RPMI7951 (cell line): Measurements from ENCODE around the gene AGAP1. TPM values are rescaled to one million over a fixed set of nuclear protein-coding genes. Genes with fewer than 3 reads are reported as not detected.

Source experiments
- DNase-seq: peaks from one replicate; pipeline ENCODE4 v3.0.0-alpha.2; 2012; ENCODE audit warnings: low read depth
- total RNA-seq: library from RNA; depleted of rRNA; stranded (reverse); fragments of >200 nt; shearing (Covaris generic); gene quantifications from 2 replicates; pipeline ENCODE4 v1.2.3, GENCODE V29; 2014

The AGAP1 gene
- total RNA-seq, 1 experiment from 2014 or later = 5.4 TPM

DNA sequence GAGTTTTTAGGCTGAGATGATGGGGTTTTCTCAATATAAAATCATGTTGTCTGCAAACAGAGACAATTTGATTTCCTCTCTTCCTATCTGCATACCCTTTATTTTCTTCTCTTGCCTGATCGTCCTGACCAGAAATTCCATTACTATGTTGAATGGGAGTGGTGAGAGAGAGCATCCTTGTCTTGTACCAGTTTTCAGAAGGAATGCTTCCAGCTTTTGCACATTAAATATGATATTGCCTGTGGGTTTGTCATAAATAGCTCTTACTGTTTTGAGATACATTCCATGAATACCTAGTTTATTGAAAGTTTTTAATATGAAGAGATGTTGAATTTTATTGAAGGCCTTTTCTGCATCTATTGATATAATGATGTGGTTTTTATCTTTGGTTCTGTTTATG lies 492.5 kb downstream of the AGAP1 start:
- no peak for DNase-seq

DNA sequence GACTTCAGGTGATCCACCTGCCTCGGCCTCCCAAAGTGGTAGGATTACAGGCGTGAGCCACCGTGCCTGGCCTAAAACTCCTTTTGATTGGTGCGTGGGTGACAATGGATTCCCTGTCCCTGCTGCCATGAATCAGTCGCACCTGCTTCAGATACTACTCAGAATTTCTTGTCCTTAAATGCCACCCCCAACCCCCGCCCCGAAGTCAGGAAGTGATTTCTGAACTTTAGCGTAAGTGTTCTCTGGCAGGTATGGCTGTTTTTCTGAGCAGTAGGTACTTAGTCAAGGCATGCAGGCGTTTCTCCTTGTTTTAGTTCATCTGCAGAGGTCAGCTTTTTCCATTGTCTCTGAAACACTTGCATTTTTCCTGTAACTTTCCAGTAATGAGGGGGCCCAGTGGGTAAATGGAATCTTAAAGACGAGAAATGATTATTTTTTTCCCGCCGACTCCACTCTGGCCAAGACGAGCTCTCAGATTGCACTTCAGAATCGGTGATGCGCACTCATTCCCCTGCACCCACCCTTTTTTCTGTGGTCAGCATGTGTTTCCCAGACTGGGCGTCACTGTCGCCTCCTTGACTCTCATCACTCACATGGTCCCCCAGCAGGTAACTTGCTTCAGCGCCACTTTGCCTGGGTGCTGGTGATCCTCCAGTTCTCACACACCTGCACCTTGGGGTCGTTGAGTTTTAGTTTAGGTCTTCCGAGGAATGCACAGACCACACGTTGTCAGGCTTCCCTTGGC lies 494.6 kb downstream of the AGAP1 start:
- no peak for DNase-seq

DNA sequence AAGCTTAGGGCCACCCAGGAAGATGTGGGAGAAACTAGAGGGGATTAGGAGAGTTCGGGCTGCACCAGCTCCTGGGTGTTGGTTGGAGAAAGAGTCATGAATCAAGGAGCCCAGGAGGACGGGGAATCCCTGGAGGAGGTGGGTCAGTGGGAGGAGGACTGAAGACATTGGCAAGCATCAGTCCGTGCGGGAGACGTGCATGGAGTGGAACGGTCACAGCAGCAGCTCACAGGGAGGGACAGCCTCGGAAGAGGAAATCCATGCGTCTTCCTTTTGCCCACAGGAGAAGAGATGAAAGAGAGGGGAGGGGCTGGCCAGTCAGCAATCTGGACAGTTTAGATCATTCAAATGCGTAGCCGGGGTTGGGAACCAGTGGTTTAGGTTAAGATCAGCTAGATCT lies 495.7 kb downstream of the AGAP1 start:
- DNase-seq = no peak

DNA sequence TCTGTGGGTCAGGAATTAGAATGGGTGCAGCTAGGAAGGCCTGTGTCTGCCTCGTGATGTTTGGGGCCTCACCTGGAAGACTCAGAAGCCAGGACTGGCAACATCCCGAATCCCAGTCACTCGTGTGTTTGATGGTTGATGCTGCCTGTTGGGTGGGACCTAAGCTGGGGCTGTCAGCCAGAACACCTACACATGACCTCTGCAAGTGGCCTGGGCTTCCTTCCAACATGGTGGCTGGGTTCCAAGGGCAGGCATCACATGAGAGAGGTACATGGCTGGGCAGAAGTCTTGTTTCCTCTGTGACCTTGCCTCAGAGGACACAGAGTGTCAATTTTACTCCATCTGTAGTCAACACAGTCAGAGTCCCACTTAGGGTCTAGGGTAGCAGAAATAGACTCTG lies 496.5 kb downstream of the AGAP1 start:
- DNase-seq = no peak

DNA sequence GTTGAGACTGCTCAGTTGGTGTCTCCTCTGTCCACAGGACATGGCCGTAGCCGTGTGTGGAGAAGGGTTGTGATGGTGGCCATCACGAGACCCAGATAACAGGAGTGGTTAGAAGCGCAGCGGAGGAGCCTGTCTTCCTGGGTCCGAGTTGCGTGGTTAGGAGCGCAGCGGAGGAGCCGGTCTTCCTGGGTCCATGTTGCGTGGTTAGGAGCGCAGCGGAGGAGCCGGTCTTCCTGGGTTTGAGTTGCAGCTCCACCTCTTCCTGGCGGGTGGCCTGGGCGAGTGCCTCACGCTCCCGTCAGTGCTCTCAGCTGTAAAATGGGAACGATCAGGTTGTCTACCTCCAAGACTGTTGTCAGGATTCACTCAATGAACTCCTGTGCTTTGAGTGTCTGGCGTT lies 498.2 kb downstream of the AGAP1 start:
- DNase-seq = no peak

DNA sequence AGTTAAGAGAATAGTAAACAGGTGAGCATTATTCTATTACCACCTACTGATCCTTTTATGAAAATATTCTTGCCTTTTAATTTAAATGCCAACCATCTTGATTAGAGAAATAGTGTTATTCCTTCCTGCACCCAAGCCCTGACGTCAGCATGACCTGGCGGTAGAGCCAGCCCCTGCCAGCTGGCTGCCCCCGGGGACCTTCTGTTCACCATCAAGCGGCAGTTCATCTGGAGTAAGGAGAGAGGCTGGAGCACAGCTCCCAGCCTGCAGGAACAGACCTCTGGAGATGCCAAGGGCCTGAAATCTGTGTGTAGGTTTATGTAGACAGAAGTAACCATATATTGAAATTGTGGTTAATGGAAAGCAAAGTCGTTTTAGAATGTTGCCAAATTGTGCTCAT lies 502.6 kb downstream of the AGAP1 start:
- DNase-seq = no peak

- no peak for DNase-seq
Measured at GRCh38 chr2:235999011-235999410, 505.2 kb downstream of the AGAP1 start.

GRCh38 chr2:236001166-236001828 lies 507.5 kb downstream of the AGAP1 start:
- DNase-seq = no peak

GRCh38 chr2:236001854-236002253 lies 508.0 kb downstream of the AGAP1 start:
- no peak for DNase-seq

DNA sequence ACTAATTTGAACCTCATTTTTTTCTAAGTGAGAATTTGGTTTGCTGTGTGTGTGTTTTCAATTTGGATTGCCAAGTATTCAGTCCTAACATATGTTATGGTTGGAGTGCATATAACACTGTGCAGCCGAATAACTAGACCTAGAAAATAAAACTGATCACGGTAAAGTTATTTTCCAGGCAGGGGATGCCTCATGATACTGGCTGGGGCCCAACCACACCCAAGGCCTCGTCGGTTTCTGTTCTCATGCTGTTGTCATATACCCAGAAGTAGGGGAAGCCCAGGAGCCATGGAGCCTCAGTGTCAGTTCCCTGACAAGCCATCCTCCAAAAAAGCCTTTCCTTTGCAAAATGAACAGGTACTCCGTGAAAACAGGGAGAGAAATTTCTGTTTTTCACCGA lies 514.2 kb downstream of the AGAP1 start:
- DNase-seq = no peak

DNA sequence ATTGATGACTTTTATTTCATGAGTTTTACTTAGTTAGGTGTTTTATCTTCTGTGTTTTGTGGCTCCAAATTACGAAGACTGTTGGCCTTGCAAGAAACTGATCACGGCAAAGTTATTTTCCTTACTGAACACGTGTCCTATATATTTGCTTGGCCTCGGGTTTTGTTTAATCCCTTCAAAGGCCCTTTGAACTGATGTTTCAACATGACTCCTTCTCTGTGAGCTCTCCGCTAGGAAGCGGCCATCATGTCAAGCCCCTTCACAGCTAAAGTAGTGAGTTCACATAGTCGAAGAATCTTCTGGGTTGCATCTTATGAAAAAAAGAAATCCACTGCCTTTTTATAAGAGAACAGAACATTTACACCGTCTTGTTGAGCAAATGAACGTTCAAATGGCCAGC lies 515.0 kb downstream of the AGAP1 start:
- no peak for DNase-seq

DNA sequence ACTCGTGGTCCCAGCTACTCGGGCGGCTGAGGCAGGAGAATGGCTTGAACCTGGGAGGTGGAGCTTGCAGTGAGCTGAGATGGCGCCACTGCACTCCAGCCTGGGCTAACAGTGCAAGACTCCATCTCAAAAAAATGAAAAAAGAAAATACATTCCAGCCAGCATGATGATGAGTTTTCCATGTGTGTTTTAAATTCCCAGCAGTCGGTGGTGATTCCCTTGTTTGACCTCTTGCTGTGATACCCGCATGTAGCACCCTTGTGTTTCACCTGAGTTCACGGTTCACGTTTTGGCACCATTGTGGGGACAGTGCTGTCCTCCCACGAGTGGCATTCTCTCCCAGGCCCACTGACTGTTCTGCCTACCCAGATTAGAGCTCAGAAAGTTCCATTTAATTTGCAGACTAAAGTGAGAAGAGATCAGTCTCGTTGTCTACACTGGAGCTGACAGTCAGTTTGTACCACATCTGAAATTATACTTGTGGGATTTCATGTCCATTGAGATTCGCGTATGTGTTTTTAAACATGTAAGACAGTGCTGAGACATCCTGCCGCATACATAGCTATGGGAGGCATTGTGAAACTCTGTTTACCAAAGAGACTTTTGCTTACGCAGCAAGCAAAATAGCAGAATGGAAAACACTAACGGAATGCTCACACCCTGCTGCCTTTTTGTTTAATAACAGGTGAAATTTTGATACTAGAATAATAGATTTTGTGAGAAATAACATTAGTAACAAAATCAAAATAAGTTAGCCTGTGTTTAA lies 517.3 kb downstream of the AGAP1 start:
- no peak for DNase-seq

- no peak for DNase-seq
Measured at GRCh38 chr2:236012155-236012554, 518.3 kb downstream of the AGAP1 start.

- no peak for DNase-seq
Measured at GRCh38 chr2:236014408-236015131, 520.7 kb downstream of the AGAP1 start.

DNA sequence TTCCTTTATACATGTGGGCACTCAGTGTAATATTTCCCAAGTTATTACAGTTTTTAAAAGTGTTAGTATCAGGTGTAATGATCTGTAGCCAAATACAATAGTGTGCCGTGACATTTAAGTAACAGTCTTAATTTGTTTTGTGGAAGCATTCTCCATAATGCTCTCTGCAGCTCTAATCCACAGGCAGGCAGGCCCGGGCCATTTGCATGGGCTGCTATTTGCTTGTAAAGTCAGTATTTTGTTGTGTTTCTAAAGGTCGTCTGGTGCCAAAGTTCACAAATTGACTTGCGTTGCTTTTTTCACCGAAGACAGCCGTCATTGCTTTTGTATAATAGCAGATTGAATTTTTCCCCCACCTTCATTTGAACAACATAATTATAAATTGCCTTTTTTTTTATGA lies 521.3 kb downstream of the AGAP1 start:
- no peak for DNase-seq

DNA sequence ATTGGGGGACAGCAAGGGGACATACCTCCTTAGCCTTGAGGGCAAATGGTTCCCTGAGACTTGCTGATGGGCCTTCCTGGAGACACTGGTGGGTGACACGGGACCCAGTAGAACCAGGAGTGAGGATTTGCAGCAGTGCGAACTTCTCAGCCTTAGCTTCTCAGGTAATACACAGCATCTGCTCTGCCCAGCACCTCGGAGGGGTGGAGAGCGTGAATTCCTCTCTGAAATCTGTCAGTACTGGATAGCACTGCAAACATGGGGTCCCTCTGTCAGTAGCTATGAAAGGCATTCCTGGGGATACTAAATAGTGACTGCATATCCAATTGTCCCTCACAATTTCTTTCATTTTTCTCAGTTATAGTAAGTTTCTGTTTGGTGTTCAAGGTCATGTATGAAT lies 522.7 kb downstream of the AGAP1 start:
- DNase-seq = no peak

- no peak for DNase-seq
Measured at GRCh38 chr2:236017446-236017845, 523.6 kb downstream of the AGAP1 start.

- no peak for DNase-seq
Measured at GRCh38 chr2:236019434-236019833, 525.6 kb downstream of the AGAP1 start.

GRCh38 chr2:236021499-236022057 lies 527.7 kb downstream of the AGAP1 start:
- DNase-seq = no peak

- no peak for DNase-seq
Measured at GRCh38 chr2:236022128-236022527, 528.3 kb downstream of the AGAP1 start.

- DNase-seq = no peak
Measured at GRCh38 chr2:236025892-236026291, 532.0 kb downstream of the AGAP1 start.

GRCh38 chr2:236026841-236027240 lies 533.0 kb downstream of the AGAP1 start:
- DNase-seq = no peak
